Measurements from ENCODE around the gene GPR180. TPM values are rescaled to one million over a fixed set of nuclear protein-coding genes. Genes with fewer than 3 reads are reported as not detected.
"Not testable (repeated sequence)": the region's sequence is repeated elsewhere in the genome, so short reads cannot be mapped to it uniquely, and the experiment has no call there.

GPR180 gene
- total RNA-seq, 1 donor from 2014 or later: 11.1 TPM

GRCh38 chr13:94596575-94596971 is 5.1 kb upstream of the GPR180 start:
- no peak for DNase-seq (ENCODE audit: low read depth, low spot score)

- no peak for DNase-seq (ENCODE audit: low read depth, low spot score)
Observed at GRCh38 chr13:94598281-94598680, 3.4 kb upstream of the GPR180 start.

GRCh38 chr13:94599877-94600276 is 1.8 kb upstream of the GPR180 start:
- DNase-seq (ENCODE audit: low read depth, low spot score): no peak

GRCh38 chr13:94602467-94602866 is 810 bp downstream of the GPR180 start:
- DNase-seq (ENCODE audit: low read depth, low spot score): no peak

GRCh38 chr13:94607056-94607455 is 5.4 kb downstream of the GPR180 start:
- DNase-seq (ENCODE audit: low read depth, low spot score): no peak

GRCh38 chr13:94607939-94608338 is 6.3 kb downstream of the GPR180 start:
- DNase-seq (ENCODE audit: low read depth, low spot score): no peak

- DNase-seq (ENCODE audit: low read depth, low spot score): no peak
Observed at GRCh38 chr13:94608586-94608985, 6.9 kb downstream of the GPR180 start.

GRCh38 chr13:94609196-94609595 is 7.5 kb downstream of the GPR180 start:
- no peak for DNase-seq (ENCODE audit: low read depth, low spot score)

- DNase-seq (ENCODE audit: low read depth, low spot score): no peak
Observed at GRCh38 chr13:94610475-94610874, 8.8 kb downstream of the GPR180 start.

GRCh38 chr13:94612050-94612449 is 10.4 kb downstream of the GPR180 start:
- no peak for DNase-seq (ENCODE audit: low read depth, low spot score)

GRCh38 chr13:94613051-94613450 is 11.4 kb downstream of the GPR180 start:
- DNase-seq (ENCODE audit: low read depth, low spot score): no peak

GRCh38 chr13:94617389-94618000 is 15.8 kb downstream of the GPR180 start:
- no peak for DNase-seq (ENCODE audit: low read depth, low spot score)

- DNase-seq (ENCODE audit: low read depth, low spot score): no peak
Observed at GRCh38 chr13:94620286-94620896, 18.7 kb downstream of the GPR180 start.

GRCh38 chr13:94622344-94622743 is 20.7 kb downstream of the GPR180 start:
- no peak for DNase-seq (ENCODE audit: low read depth, low spot score)

- no peak for DNase-seq (ENCODE audit: low read depth, low spot score)
Observed at GRCh38 chr13:94623316-94623715, 21.7 kb downstream of the GPR180 start.

GRCh38 chr13:94630858-94631257 is 29.2 kb downstream of the GPR180 start:
- DNase-seq (ENCODE audit: low read depth, low spot score): no peak

- no peak for DNase-seq (ENCODE audit: low read depth, low spot score)
Observed at GRCh38 chr13:94632226-94632980, 30.7 kb downstream of the GPR180 start.

- DNase-seq (ENCODE audit: low read depth, low spot score): not testable (repeated sequence)
Observed at GRCh38 chr13:94636096-94636495, 34.4 kb downstream of the GPR180 start.

GRCh38 chr13:94636942-94637578 is 35.4 kb downstream of the GPR180 start:
- DNase-seq (ENCODE audit: low read depth, low spot score): no peak

- not testable (repeated sequence) for DNase-seq (ENCODE audit: low read depth, low spot score)
Observed at GRCh38 chr13:94637677-94638076, 36.0 kb downstream of the GPR180 start.

GRCh38 chr13:94640721-94641120 is 39.1 kb downstream of the GPR180 start:
- no peak for DNase-seq (ENCODE audit: low read depth, low spot score)

- DNase-seq (ENCODE audit: low read depth, low spot score): peak; percentile 83
Observed at GRCh38 chr13:94641409-94641941, 39.8 kb downstream of the GPR180 start.

All from pulmonary artery endothelial cell (primary cell).